ENCODE data around the gene AP3S1.

The AP3S1 gene

GRCh38 chr5:115941051-115941675, 99.4 kb downstream of the AP3S1 start:
- no peak for DNase-seq (ENCODE audit: low spot score)
- TF ChIP-seq, protein P1, sequence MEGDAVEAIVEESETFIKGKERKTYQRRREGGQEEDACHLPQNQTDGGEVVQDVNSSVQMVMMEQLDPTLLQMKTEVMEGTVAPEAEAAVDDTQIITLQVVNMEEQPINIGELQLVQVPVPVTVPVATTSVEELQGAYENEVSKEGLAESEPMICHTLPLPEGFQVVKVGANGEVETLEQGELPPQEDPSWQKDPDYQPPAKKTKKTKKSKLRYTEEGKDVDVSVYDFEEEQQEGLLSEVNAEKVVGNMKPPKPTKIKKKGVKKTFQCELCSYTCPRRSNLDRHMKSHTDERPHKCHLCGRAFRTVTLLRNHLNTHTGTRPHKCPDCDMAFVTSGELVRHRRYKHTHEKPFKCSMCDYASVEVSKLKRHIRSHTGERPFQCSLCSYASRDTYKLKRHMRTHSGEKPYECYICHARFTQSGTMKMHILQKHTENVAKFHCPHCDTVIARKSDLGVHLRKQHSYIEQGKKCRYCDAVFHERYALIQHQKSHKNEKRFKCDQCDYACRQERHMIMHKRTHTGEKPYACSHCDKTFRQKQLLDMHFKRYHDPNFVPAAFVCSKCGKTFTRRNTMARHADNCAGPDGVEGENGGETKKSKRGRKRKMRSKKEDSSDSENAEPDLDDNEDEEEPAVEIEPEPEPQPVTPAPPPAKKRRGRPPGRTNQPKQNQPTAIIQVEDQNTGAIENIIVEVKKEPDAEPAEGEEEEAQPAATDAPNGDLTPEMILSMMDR (IDR thresholded peaks at IDR 0.05; ENCODE audit: extremely low read depth, insufficient read depth, missing control alignments), result no peak
- in situ Hi-C loops (cut with MboI; ENCODE audit: low pct_unique_long_range_greater_than_20kb, low sequenced_read_pairs, unreplicated experiment), result no loop called here

- in situ Hi-C loops (cut with MboI; ENCODE audit: low pct_unique_long_range_greater_than_20kb, low sequenced_read_pairs, unreplicated experiment), result no loop called here
- TF ChIP-seq, protein P1 (IDR thresholded peaks at IDR 0.05; ENCODE audit: extremely low read depth, insufficient read depth, missing control alignments), result no peak
- DNase-seq (ENCODE audit: low spot score), result no peak
These were observed 102.8 kb downstream of the AP3S1 start for GRCh38 chr5:115944501-115944900.

GRCh38 chr5:115946655-115947054, 104.9 kb downstream of the AP3S1 start:
- TF ChIP-seq, protein P1 (IDR thresholded peaks at IDR 0.05; ENCODE audit: extremely low read depth, insufficient read depth, missing control alignments), result no peak
- no peak for DNase-seq (ENCODE audit: low spot score)
- in situ Hi-C loops (cut with MboI; ENCODE audit: low pct_unique_long_range_greater_than_20kb, low sequenced_read_pairs, unreplicated experiment), result no loop called here

DNA sequence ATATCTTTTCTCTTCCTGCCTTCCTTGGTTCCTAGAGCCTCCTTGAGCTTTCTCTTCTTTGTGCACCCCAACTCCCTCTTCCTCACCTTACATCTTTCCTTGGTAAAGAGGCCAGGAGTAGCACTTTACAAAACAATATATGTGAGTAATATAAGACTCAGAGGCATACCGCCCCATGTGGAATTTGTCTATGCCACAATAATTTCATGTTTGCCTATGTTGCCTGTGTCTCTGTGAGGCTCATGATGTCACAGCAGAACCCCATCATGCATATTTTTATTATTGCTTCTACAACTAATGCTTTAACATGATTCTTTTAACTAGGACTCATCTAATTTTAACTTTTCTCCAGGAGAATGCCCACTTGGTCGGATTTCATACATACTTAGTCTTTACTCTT, 105.5 kb downstream of the AP3S1 start:
- no peak for DNase-seq (ENCODE audit: low spot score)
- TF ChIP-seq, protein P1 (IDR thresholded peaks at IDR 0.05; ENCODE audit: extremely low read depth, insufficient read depth, missing control alignments), result no peak
- in situ Hi-C loops (cut with MboI; ENCODE audit: low pct_unique_long_range_greater_than_20kb, low sequenced_read_pairs, unreplicated experiment), result no loop called here

- TF ChIP-seq, protein P1 (IDR thresholded peaks at IDR 0.05; ENCODE audit: extremely low read depth, insufficient read depth, missing control alignments), result no peak
- DNase-seq (ENCODE audit: low spot score), result no peak
- in situ Hi-C loops (cut with MboI; ENCODE audit: low pct_unique_long_range_greater_than_20kb, low sequenced_read_pairs, unreplicated experiment), result no loop called here
These were observed 106.4 kb downstream of the AP3S1 start for GRCh38 chr5:115948091-115948534.

DNA sequence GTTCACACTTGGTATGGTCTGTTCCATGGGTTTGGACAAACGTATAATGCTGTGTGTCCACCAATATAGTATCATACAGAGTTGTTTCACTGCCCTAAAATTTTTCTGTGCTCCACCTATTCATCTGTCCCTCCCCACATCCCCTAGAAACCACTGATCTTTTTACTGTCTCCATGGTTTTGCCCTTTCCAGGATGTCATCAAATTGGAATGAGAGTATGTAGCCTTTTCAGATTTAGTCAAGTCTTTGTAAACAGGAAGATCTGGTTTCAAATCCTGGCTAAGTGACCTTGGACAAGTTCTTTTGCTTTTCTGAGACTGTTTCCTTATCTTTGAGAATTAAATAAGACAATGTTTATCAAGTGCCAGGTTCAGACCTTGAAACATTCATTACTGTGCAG, 107.4 kb downstream of the AP3S1 start:
- TF ChIP-seq, protein P1 (IDR thresholded peaks at IDR 0.05; ENCODE audit: extremely low read depth, insufficient read depth, missing control alignments), result no peak
- in situ Hi-C loops (cut with MboI; ENCODE audit: low pct_unique_long_range_greater_than_20kb, low sequenced_read_pairs, unreplicated experiment), result no loop called here
- no peak for DNase-seq (ENCODE audit: low spot score)
